G401 (cell line): Measurements from ENCODE around the gene CITED2. TPM values are rescaled to one million over a fixed set of nuclear protein-coding genes. Genes with fewer than 3 reads are reported as not detected.

ENCODE experiments used
- DNase-seq: peaks from one replicate; pipeline ENCODE4 v3.0.0-alpha.2; 2015; ENCODE audit warnings: low spot score
- in situ Hi-C: cut with HindIII; loops from 2 replicates; pipeline ENCODE4 v1.10.0; 2016; ENCODE audit warnings: low sequenced_read_pairs, mixed read lengths
- total RNA-seq: library from RNA; depleted of rRNA; stranded (reverse); fragments of >200 nt; shearing (Covaris generic); gene quantifications from 2 replicates; pipeline ENCODE4 v1.2.3, GENCODE V29; 2014; rRNA removed

The CITED2 gene
- total RNA-seq, 1 experiment from 2014 or later, result 237 TPM

GRCh38 chr6:139337830-139338229 is 36.6 kb downstream of the CITED2 start:
- in situ Hi-C loops, result no loop called here
- DNase-seq, result no peak

- in situ Hi-C loops, result no loop called here
Observed at GRCh38 chr6:139337001-139337400, 37.4 kb downstream of the CITED2 start.

GRCh38 chr6:139336488-139336887 is 38.0 kb downstream of the CITED2 start:
- DNase-seq, result peak; percentile 73
- in situ Hi-C loops, result no loop called here

More at GRCh38 chr6:139337001-139337400, 37.4 kb downstream of the CITED2 start:
- DNase-seq, result no peak

GRCh38 chr6:139335447-139336210 is 38.8 kb downstream of the CITED2 start:
- in situ Hi-C loops, result no loop called here
- no peak for DNase-seq

GRCh38 chr6:139334806-139335446 is 39.5 kb downstream of the CITED2 start:
- no peak for DNase-seq
- in situ Hi-C loops, result no loop called here

GRCh38 chr6:139330826-139331500 is 43.5 kb downstream of the CITED2 start:
- in situ Hi-C loops, result no loop called here
- DNase-seq, result no peak

GRCh38 chr6:139330306-139330705 is 44.1 kb downstream of the CITED2 start:
- in situ Hi-C loops, result no loop called here
- no peak for DNase-seq

- no peak for DNase-seq
- in situ Hi-C loops, result no loop called here
Observed at GRCh38 chr6:139329224-139329623, 45.2 kb downstream of the CITED2 start.

GRCh38 chr6:139327038-139327437 is 47.4 kb downstream of the CITED2 start:
- DNase-seq, result no peak
- in situ Hi-C loops, result no loop called here

- no peak for DNase-seq
- in situ Hi-C loops, result no loop called here
Observed at GRCh38 chr6:139325686-139326085, 48.8 kb downstream of the CITED2 start.

GRCh38 chr6:139325125-139325524 is 49.3 kb downstream of the CITED2 start:
- no peak for DNase-seq
- in situ Hi-C loops, result no loop called here

- DNase-seq, result no peak
- in situ Hi-C loops, result no loop called here
Observed at GRCh38 chr6:139324301-139324555, 50.2 kb downstream of the CITED2 start.

- DNase-seq, result no peak
- in situ Hi-C loops, result no loop called here
Observed at GRCh38 chr6:139323511-139324300, 50.7 kb downstream of the CITED2 start.

Other genes with a start within 250 kb of the CITED2 start
- gene HECA, start 239.6 kb downstream of the CITED2 start, total RNA-seq, result 9.6 and 14.2 TPM in 2 replicates
- 0.03 TPM in 1 of 2 replicates, not detected in the other for gene TXLNB, start 82.7 kb downstream of the CITED2 start, total RNA-seq